HG02678 (cell line): ENCODE measurements around the gene IZUMO4.
"Not testable (repeated sequence)": the region's sequence is repeated elsewhere in the genome, so short reads cannot be mapped to it uniquely, and the experiment has no call there.

ENCODE experiments used
- ATAC-seq: cut with Tn5 transposase; IDR thresholded peaks from one replicate; pipeline ENCODE4 v1.9.1; 2021; ENCODE audit warnings: mild to moderate bottlenecking, moderate library complexity; ENCODE audit not compliant: unreplicated experiment

The IZUMO4 gene

DNA sequence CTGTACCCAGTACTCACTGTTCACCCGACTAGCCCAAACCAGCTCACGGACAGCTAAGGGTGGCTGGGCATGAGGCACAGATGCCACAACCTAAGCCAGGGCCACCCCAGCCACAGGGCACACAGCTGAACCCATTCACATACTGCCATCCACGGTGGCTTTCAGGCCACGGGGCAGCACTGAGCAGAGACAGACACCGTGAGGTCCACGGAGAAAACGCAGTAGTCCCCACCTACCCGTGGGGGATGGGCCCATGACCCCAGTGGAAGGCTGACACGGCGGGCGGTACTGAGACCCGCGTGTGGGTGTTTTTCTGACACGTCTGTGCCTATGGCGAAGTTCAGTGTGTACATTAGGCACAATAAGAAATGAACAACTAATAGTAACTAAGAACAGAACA is 25.5 kb downstream of the IZUMO4 start:
- no peak for ATAC-seq

DNA sequence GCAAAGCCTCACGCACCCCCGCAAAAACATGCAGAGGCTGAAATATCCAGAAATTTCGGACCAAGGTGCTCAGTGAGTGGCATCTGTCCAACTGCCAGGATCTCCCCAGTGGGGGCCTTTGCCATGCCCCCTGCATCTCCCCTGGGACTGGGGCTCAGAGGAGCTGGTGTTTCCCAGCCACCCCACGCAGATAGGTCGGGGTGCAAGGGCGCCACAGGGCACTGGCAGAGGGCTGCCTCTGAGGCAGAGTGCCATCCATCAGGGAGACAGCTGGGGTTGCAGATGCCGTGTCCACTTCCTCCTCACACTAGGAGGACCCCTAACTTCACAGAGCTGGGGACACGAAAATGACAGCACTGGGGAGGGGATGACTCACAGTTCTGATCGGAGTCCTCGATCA is 26.3 kb downstream of the IZUMO4 start:
- no peak for ATAC-seq

DNA sequence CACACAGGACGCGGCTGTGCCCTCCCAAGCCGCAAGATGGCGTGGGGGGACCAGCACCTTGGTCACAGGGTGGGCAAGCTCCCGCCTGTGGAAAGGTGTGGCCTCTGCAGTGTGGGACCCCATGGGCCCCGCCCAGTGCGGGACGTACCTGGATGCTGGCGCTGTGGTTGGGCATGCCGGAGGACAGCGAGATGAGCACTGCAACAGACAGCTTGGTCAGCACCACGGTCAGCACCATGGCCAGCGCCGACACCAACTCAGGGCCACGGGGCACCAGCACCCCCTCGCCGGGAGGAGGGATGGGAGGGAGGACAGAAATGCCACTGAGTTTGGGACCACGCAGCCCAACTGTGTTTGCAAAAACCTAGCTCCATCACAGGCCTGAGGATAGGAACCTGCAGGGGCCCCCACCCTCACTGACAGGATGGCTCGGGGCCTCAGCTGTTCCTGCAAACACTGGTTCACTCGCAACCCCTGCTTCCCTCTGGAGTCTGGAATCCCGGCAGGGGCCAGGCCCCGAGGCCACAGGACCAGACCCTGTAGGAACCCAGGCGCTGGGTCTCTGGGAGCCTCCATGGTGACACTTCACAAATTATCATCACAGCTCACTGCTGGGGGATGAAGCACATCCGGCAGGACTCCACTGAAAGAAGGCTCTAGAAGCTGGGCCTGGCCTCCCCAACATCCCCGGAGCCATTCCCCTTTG is 27.1 kb downstream of the IZUMO4 start:
- ATAC-seq: no peak

DNA sequence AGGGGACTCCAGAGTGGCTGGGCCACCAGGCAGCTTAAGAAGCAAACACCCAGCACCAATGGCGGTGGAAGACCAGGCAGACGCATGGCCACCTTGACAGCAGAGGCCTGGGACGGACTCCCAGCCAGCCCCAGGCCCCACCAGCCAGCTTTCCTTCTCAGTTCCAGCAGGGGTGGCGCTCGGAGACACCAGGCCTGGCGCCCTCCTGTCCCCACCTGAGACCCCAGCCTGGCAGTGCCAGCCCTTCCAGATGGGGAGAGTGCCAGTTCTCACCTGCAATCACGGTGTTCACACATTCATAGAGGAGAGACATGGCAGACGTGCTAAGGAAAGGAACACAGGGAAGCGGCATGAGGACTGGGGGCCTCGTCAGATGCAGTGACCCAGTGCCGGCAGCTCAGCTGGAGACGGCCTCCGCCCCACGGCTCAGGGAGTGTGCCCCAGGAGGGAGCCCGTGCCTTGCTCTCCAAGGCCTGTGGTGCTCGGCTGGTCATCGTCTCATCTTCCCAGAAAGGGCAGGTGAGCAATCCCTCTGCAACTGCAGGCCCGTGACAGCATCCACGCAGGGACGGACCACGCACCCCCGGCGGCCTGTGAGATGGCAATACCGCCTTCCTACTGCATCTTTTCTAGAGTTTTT is 30.3 kb downstream of the IZUMO4 start:
- ATAC-seq: no peak

DNA sequence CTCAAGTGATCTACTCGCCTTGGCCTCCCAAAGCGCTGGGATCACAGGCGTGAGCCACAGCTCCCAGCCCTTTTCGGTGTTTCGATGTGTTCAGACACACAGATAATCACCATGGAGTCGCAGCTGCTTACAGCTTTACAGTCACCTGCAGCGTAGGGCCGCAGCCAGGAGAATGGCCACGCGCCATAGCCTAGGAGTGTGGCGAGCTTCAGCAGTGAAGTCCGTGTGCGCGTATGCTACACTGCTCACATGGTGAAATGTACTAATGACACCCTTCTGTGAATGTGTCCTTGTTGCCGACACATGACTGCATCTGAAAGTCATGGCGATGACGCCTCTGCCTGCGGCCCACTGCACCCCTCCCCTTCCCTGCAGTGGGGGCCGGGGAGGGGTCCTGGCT is 31.0 kb downstream of the IZUMO4 start:
- no peak for ATAC-seq

DNA sequence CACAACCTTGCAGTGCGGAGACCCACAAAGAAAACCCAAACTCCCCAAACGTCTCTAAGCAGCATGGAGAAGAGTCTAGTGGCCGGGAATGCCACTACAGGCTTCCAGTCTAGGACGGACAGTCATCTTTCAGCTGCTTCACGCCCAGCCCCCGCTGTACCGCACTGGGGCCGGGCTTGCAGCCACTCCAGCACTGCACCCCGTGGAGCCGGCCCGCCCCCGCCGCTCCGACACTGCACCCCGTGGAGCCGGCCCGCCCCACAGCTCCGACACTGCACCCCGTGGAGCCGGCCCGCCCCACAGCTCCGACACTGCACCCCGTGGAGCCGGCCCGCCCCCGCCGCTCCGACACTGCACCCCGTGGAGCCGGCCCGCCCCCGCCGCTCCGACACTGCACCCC is 31.5 kb downstream of the IZUMO4 start:
- ATAC-seq: not testable (repeated sequence)

DNA sequence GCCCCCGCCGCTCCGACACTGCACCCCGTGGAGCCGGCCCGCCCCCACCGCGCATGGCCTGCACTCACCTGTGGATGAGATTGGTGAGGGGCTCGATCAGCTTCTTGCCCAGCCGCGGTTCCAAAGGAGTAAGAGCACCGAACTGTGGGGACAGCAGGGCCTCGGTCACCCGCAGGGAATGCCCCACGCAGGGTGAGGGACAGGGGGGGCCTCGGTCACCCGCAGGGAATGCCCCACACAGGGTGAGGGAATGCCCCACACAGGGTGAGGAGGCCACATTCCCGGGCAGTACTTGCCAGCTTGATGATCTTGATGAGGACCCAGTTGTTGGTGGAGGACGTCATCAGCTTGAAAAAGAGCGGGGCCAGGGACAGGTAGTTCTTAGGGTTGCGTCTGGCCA is 32.3 kb downstream of the IZUMO4 start:
- no peak for ATAC-seq

DNA sequence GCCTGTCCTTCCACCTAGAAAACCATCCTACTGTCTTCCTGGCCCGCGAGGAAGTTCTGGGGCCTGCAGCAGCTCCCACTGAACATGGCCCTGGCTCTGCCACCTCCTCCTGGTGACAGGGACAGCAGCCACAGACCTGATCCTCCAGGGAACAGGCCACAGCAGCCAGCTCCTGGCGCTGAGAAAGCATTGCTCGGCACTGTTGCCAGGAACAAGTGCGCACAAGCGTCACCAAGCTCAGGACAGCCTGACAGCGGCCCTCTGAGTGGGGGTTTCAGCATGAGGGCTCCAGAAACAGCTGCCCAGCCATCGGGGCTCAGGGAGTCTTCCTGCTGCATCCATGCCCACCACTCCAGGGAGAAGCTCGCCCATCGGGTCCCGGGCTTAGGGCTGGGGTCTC is 32.8 kb downstream of the IZUMO4 start:
- no peak for ATAC-seq

DNA sequence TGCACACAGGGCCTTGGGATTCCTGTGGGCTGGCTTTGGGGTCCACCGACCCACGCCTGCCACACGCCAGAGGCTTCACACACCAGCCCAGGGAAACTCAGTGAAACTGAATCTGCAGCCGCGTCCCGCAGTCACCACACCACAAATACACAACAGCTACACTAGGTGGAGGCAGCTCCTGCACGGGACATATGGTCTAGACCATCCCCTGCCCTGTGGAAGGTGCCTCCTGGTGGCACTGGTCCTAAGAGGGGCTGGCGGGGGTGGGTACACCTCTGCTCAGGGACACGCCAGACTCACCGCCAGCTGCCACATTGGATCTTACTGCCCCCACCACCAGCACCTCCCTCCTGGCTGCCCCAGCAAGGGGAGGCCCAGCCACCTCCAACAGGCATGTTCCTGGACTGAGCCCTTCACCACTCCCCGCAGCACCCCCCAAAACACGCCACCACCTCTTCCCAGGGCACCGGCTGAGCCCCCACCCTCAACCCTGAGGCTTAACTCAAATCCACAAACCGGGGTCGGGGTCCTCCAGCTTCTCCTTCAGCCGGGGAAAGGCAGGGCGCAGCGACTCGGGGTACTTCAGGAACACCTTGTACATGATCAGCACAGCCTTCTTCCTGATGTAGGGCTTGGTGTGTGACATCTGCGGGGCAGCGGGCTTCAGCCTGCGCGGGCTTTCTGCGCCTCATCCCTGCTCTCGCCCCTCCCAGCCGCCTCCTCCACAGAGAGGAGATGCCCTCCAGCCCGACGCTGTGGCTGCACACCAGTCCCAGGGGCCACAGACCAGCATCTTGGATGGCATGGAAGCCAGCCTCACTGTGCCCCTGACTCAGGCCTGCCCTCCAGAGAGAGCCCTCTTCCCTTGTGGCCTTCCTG is 33.4 kb downstream of the IZUMO4 start:
- no peak for ATAC-seq

DNA sequence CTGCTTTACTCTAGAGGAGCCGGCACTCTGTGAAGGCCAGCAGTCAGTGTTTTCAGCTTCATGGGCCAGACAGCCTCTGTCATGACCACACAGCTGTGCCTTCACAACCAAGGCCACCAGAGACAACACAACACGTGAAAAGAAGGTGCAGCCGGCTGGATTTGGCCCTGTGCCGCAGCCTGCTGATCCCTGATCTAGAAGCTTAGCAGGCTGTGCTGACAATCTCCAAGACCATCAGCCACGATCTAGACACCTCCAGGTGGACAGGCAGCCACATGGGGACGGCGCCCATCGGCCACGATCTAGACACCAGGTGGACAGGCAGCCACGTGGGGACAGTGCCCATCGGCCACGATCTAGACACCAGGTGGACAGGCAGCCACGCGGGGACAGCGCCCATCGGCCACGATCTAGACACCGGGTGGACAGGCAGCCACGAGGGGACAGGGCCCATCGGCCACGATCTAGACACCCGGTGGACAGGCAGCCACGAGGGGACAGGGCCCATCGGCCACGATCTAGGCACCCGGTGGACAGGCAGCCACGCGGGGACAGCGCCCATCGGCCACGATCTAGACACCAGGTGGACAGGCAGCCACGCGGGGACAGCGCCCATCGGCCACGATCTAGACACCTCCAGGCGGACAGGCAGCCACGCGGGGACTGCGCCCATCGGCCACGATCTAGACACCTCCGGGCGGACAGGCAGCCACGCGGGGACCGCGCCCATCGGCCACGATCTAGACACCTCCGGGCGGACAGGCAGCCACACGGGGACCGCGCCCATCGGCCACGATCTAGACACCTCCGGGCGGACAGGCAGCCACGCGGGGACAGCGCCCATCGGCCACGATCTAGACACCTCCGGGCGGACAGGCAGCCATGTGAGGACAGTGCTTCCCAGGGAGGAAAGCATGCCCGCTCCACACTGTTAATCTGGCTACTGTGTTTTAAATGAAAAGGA is 34.6 kb downstream of the IZUMO4 start:
- not testable (repeated sequence) for ATAC-seq

DNA sequence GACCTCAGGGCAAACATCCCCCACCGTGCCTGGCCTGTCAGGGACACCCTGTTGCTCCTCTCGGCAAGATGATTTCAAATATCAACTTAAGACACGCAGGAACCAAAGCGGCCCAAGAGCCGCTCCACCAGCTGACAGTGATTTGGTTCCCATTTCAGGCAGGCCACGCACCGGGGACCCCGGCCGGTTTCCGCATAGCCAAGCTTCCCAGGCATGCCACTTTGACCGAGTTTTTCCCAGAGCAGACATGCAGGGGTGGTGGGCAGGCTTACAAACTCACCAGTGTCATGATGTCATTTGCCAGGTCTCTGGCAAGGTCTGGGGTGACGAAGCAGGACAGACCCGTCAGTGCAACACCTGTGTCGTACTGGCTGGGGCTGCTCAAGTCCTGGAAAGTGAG is 35.5 kb downstream of the IZUMO4 start:
- ATAC-seq: no peak

DNA sequence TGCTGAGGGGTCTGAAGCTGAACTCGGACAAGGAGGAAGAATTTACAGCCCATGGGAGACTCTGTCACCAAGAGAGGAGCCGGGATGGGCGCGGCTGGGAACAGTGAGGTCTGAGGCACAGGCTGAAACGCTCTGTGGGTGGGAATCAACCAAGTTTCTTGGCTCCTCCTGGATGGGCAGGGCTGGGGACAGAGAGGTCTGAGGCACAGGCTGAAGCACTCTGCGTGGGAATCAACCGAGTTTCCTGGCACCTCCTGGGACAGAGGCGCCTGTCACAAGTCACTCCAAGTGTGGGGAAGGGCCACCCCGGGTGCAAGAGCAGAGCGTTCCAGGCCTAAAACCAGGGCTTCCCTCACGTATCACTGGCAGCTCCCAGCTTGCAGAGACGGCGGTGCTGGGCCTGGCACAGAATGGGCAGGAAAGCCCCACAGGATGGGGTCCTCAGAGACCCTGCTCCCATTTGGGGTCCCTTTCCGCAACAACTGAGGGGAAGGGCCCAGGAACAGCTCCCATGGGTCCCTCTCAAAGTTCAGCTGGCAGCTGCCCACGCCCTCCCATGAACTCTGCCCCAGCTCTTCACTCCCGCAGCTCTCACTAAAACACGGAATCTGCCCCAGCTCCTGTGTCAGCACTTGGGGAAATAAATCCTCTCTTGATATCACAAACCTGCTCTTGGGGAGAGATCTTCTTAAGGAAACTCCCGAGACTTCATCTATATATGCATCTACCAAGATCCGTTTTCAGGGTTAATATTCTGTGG is 36.2 kb downstream of the IZUMO4 start:
- ATAC-seq: no peak

DNA sequence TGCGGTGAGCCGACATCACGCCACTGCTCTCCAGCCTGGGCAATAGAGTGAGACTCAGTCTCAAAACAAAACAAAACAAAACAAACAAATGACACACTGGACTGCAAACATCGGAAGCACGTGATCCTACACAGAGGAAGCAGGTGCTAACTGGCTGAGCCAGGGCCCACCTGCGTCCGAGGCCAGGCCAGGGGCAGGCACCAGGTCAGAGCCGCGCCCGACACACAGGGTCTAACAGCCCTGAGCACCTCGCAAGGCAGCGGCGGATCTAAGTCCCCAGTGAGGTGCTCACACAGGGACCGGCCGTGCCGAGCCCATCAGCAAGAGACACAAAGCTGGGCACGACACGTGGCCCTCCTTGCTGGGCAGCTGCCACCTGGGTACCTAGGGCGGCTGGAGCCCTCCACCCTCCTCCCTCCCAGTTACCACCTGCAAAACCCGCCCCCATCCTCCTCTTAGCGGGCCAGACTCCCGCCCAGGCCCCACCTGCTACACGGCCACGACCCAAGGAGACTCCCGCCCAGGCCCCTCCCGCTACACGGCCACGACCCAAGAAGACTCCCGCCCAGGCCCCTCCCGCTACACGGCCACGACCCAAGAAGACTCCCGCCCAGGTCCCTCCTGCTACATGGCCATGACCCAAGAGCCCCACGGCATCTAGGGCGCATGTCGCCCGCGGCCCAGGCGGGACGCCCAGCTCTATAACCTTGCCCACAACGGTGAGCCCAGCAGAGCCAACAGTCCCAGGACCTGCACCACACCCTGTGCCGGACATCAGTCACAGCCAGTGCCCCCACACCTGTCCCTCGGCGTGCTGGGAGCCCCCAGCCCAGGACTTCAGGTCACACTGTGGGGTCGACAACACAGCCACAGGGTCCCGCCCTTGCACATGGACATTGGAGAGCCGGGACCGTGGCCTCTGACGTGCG is 39.0 kb downstream of the IZUMO4 start:
- no peak for ATAC-seq

DNA sequence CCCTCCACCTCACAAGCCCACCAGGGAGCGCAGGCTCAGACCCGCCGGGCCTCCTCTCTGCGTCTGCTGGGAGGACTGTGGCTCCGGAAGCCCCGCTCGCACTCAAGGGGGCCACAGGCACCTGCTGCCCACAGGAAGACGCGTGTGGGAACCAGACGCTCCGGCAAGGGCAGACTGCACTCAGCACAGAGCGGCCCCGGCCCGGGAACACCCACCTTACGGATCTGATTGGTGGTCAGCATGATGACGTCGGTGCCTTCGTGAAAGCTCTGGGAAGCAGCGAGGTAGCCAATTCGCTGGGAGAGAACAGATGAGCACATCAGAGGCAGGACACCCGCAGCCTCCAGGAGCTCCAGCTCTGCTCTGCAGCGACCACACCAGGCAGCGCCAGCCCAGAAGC is 40.1 kb downstream of the IZUMO4 start:
- no peak for ATAC-seq

DNA sequence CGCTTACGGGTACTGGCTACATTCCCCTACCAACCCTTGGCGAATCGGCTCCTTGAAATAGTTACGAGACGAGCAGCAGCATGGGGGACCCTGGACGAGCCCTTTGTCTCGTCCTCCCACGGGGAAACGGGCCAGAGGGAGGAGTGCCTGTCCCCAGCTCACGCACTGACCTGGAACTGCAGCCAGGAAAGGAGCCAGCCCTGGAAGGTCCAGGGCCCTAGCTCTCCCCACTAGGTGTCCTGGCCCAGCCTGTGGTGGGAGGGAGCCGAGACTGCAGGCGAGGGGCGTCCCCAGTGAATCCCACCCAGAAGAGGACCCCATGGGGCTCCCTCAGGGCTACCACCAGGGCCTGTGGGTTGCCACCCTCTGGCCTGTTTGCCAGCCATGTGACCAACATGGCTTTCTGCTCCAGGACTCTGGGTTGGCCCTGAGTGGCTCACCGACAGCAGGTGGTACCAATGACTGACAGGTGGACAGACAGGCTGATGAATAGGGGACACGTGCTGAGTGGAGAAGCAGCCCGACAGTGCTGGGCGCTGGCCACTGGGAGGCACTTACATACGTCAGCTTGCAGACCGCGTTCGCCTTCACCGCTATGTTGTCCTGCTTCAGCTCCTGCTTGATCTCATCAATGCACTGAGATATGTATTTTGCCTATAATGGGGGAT is 41.5 kb downstream of the IZUMO4 start:
- ATAC-seq: no peak

DNA sequence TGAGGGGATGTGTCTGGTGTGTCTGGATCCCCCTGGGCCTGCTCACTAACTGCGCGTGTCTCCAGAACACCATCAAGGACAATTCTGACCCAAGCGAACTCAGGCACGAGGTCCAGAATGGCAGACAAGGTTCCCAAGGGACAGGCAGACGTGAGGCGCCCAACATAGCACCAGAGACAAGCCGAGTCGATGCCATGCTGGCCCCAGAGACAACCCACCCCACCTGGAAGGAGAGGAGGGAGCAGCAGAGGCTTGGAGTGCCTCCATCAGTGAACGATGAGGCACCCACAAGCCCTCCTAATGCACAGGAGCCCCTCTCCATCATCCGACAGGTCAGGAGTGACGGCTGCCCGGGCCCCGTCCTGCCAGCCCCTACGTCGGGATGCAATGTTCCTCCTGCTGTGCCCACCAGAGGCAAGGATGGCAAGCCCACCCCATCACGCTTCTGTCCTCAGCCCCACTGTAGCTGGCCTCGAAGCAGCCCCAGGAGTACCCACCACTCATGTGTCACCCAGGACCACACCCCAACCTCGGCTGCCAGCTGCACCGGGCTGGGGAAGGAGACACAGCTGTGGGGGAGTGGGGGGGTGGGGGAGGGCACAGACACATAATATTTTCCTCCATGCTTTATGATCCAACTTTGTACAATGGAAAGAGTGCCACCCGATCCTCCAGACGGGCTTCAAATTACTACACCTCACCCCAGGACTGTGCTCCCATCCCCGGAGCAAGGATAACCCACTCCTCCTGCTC is 42.8 kb downstream of the IZUMO4 start:
- no peak for ATAC-seq

DNA sequence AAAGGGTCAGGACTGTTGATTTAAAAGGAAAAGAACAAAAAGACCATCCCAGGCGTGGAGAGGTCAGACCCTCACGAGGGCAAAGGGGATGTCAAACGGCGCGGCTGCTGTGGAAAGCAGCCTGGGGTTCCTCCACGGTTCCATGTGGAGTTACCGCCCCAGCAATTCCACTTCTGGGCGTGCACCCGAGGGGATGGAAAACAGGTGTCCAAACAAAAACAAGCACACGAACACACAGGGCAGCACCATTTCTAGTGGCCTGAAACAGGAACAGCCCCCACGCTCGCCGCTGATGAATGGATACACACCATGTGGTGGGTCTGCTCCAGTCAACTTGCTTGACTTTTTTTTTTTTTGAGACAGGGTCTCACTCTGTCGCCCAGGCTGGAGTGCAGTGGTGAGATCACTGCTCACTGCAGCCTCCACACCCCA is 43.4 kb downstream of the IZUMO4 start:
- no peak for ATAC-seq
